GM18508 (cell line): ENCODE measurements around the gene SPATA21.

Experiments
- ATAC-seq: cut with Tn5 transposase; IDR thresholded peaks from one replicate; pipeline ENCODE4 v1.9.1; 2021; ENCODE audit warnings: moderate number of reproducible peaks; ENCODE audit not compliant: insufficient read depth, unreplicated experiment

The SPATA21 gene

GRCh38 chr1:16422041-16422440 lies 15.2 kb downstream of the SPATA21 start:
- ATAC-seq, result no peak

DNA sequence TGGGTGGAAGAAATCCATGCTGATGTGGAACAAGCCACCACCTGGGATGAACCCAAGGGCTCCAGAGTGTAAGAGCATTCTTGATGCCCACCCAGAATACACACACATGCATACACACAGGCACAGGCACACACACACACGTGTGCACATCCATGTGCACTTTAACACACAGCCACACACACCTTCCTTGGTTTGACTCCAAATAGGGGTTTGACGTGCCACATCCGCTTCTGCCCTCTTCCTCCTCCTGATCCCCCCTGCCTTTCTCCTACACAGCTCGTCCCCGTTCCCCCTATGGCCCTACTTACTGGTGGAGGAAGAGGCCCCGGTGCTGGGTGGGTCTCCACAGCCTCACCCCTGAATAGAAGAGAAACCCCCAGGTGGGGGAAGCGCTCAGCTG lies 16.0 kb downstream of the SPATA21 start:
- no peak for ATAC-seq

GRCh38 chr1:16420424-16421118 lies 16.7 kb downstream of the SPATA21 start:
- peak; percentile 55 for ATAC-seq

DNA sequence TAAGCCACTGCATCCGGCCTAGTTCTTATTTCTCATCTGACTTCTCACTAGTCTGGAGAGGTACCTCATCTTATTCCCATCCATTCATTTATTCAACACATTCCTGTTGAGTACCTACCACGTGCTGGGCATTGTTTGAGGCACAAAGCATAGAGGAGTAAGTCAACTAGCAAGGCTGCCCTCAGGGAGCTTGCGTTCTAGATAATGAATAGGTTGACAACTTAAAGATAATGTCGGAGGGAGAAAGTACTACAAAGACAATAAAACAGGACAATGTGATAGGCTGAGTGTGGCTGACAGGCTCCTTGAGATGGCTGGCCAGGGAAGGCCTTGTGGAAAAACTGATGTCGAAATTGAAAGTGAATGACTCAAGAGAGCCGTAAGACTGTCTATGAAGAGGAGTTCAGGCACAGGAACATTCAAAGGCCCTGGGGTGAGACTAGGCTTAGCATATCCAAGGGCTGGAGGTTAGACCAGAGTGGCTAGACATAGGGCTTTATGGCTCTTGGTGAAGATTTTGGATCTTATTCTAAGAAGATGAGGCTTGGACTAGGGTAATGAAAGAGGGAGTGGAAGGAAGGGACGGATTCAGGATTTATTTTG lies 18.3 kb downstream of the SPATA21 start:
- ATAC-seq, result no peak

DNA sequence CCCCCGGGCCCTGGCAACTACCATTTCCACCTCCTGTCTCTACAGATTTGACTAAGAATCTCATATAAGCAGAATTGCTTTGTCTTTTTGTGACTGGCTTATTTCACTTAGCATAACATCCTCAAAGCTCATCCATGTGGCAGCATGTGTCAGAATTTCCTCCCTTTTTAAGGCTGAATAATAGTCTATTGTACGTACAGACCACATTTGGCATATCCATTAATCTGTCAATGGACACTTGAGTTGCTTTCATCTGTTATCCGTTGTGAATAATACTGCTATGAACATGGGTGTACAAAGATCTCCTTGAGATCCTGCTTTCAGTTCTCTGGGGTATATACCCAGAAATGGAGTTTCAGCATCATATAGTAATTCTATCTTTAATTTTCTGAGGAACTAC lies 24.0 kb downstream of the SPATA21 start:
- no peak for ATAC-seq

- no peak for ATAC-seq
Measured at GRCh38 chr1:16410803-16411202, 26.4 kb downstream of the SPATA21 start.

- ATAC-seq, result no peak
Measured at GRCh38 chr1:16409536-16410152, 27.6 kb downstream of the SPATA21 start.

GRCh38 chr1:16406868-16407267 lies 30.4 kb downstream of the SPATA21 start:
- ATAC-seq, result no peak

DNA sequence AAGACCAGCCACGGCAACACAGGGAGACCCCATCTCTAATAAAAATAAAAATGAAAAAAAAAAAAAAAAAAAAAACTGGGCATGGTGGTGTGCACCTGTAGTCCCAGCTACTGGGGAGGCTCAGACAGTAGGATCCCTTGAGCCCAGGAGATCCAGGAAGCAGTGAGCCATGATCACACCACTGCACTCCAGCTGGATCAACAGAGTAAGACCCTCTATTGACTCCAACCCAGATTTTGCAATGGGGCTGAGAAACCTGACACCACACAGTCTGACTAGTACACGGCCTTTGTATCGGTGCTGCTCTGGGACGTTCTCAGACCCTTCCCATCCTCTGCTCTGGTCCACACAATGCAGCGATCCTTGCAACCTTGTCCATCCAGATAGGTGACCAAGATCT lies 31.8 kb downstream of the SPATA21 start:
- ATAC-seq, result no peak

DNA sequence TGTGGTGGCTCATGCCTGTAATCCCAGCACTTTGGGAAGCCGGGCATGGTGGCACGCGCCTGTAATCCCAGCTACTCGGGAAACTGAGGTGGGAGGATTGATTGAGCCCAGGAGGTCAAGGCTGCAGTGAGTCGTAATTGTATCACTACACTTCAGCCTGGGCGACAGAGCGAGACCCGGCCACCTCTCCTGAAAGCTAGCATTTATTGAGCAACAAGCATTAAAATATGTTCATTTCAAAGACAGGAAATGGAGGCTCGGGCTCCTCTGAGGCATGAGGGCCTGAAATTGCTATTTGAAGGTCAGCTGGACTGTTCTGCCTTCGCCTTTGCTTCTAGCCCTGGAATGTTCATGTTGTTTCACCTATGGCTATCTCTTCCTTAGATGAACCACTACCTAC lies 34.5 kb downstream of the SPATA21 start:
- no peak for ATAC-seq

- ATAC-seq, result no peak
Measured at GRCh38 chr1:16398371-16398953, 38.8 kb downstream of the SPATA21 start.

DNA sequence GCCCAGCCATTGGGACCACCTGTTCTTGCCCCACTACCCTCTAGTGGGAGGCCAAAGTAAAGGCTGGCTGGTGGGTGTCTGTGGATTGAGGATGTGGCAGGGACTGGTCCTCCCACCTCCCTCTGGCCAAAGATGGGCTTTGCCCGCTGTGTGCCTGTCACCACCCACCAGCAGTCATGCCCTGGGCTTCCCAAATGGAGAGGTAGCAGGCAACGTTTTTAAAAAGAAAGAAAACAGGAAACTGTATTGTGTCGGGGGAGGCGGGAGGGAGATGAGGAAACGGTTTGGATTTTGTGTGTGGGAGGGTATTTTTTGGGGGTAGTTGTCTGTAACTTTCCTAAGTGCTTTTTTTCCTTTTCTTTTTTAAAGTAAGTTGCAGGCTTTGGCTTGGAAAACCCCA lies 40.1 kb downstream of the SPATA21 start:
- no peak for ATAC-seq

- no peak for ATAC-seq
Measured at GRCh38 chr1:16396591-16396990, 40.6 kb downstream of the SPATA21 start.

DNA sequence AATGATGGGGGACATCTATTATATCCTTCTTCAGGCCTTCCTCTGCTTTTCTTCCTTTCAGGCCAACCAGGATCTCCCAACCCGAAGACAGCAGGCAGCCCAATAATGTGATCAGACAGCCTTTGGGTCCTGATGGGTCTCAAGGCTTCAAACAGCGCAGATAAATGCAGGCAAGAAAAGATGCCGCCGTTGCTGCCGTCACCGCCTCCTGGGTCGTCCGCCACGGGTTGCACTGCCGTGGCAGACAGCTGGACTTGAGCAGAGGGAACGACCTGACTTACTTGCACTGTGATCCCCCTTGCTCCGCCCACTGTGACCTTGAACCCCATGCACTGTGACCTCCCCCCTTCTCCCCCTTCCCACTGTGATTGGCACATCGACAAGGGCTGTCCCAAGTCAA lies 42.2 kb downstream of the SPATA21 start:
- no peak for ATAC-seq

- no peak for ATAC-seq
Measured at GRCh38 chr1:16393570-16394521, 43.4 kb downstream of the SPATA21 start.

DNA sequence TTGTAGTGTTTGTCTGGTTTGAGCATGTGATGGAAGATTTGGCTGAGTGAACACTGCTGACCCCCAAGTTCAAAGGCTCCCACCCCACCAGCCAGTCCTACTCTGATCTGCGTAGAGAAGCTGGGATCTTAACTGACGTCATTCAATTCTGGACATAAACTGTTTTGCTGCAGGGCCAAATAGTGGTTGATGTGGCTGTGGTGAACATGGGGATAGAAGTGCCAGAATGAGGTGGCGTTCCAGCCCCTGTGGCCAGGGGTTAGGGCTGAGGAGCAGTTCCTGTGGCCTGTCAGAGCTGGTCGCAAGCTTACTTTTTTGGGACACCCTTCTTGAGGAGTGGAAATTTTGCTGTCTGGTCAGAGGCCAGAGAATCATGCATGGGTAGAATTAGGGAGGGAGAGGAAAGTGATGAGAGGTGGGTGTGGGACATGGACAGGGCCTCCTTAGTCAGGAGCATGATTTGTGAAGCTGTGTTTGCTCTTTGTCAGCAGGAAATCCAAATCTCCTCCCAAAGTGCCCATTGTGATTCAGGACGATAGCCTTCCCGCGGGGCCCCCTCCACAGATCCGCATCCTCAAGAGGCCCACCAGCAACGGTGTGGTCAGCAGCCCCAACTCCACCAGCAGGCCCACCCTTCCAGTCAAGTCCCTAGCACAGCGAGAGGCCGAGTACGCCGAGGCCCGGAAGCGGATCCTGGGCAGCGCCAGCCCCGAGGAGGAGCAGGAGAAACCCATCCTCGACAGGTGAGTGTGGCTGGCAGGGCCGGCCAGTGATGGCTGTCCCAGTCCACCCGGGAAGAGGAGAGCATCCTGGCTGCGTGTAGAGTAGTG lies 44.3 kb downstream of the SPATA21 start:
- no peak for ATAC-seq

- no peak for ATAC-seq
Measured at GRCh38 chr1:16391411-16391810, 45.8 kb downstream of the SPATA21 start.

GRCh38 chr1:16387201-16388188 lies 49.7 kb downstream of the SPATA21 start:
- no peak for ATAC-seq
